HEK293 (cell line): Measurements from ENCODE around the gene CPNE4.

Experiments used
- ATF2 ChIP-seq: fragments of 450-650 bp; formaldehyde crosslinking; IDR thresholded peaks from 2 replicates; pipeline ENCODE4 v1.5.1; 2016; ENCODE audit warnings: missing biosample characterization, missing genetic modification characterization, low read depth
- BCL11B ChIP-seq: fragments of 450-650 bp; formaldehyde crosslinking; IDR thresholded peaks from 2 replicates; pipeline ENCODE4 v1.5.1; 2016; ENCODE audit warnings: low read depth, missing biosample characterization, missing genetic modification characterization
- CTCF ChIP-seq: fragments of 450-650 bp; formaldehyde crosslinking; IDR thresholded peaks from 2 replicates; pipeline ENCODE4 v1.5.1; 2016; ENCODE audit warnings: missing biosample characterization, missing genetic modification characterization
- PRDM10 ChIP-seq: fragments of 450-650 bp; formaldehyde crosslinking; IDR thresholded peaks from 2 replicates; pipeline ENCODE4 v1.5.1; 2016; ENCODE audit warnings: missing biosample characterization, missing genetic modification characterization
- ZNF19 ChIP-seq: fragments of 450-650 bp; formaldehyde crosslinking; IDR thresholded peaks from 2 replicates; pipeline ENCODE4; 2016; ENCODE audit warnings: missing biosample characterization, missing genetic modification characterization, low read depth

- TF ChIP-seq ATF2 (tag by site-specific recombination) = no peak
- no peak for TF ChIP-seq BCL11B
- TF ChIP-seq CTCF = no peak
- no peak for TF ChIP-seq ZNF19
- no peak for TF ChIP-seq PRDM10 (tag by site-specific recombination)
These were observed 424.6 kb downstream of the CPNE4 start for GRCh38 chr3:131610174-131610573.
